ENCODE data around the gene SPRED3.
A peak's percentile ranks its signal among the peaks of the same experiment; 100 is the strongest.
"Not testable (repeated sequence)": the region's sequence is repeated elsewhere in the genome, so short reads cannot be mapped to it uniquely, and the experiment has no call there.

The SPRED3 gene

DNA sequence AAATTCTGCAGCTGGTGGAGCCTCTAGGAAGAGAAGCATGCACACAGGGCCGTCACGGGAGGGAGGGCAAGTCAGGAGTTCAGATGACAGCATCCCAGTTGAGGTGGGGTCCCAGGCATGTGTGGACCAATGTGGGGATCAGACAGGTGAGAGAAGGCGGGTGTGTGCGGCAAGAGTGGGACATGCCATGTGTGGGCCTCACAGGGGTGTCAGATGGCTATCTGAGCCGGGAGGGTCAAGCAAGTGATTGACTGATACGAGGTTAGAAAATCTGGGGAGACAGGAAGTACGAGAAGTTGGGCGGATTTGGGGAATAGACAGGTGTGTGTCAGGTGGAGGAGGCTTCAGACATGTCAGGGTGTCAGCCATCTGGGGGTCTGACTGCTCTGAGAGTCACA, 28.6 kb downstream of the SPRED3 start:
- no peak for DNase-seq (ENCODE audit: low read depth, low spot score)

- DNase-seq (ENCODE audit: low read depth, low spot score), result peak; percentile 19
Measured at GRCh38 chr19:38417544-38418506, 29.3 kb downstream of the SPRED3 start.

- no peak for DNase-seq (ENCODE audit: low read depth, low spot score)
Measured at GRCh38 chr19:38420935-38421334, 32.4 kb downstream of the SPRED3 start.

GRCh38 chr19:38421856-38422255, 33.4 kb downstream of the SPRED3 start:
- no peak for DNase-seq (ENCODE audit: low read depth, low spot score)

GRCh38 chr19:38422438-38422837, 33.9 kb downstream of the SPRED3 start:
- no peak for DNase-seq (ENCODE audit: low read depth, low spot score)

DNA sequence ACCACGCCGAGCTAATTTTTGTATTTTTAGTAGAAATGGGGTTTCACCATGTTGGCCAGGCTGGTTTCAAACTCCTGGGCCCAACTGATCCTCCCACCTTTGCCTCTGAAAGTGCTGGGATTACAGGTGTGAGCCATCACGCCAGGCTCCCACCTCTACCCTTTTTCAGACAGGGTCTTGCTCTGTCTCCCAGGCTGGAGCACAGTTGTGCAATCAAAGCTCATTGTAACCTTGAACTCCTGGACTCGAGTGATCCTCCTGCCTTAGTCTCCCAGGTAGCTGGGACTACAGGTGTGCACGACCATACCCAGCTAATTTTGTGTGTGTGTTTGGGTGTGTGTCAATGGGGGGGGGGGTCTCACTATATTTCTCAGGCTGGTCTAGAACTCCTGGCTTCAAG, 35.8 kb downstream of the SPRED3 start:
- no peak for DNase-seq (ENCODE audit: low read depth, low spot score)

GRCh38 chr19:38425222-38425809, 36.8 kb downstream of the SPRED3 start:
- no peak for DNase-seq (ENCODE audit: low read depth, low spot score)

DNA sequence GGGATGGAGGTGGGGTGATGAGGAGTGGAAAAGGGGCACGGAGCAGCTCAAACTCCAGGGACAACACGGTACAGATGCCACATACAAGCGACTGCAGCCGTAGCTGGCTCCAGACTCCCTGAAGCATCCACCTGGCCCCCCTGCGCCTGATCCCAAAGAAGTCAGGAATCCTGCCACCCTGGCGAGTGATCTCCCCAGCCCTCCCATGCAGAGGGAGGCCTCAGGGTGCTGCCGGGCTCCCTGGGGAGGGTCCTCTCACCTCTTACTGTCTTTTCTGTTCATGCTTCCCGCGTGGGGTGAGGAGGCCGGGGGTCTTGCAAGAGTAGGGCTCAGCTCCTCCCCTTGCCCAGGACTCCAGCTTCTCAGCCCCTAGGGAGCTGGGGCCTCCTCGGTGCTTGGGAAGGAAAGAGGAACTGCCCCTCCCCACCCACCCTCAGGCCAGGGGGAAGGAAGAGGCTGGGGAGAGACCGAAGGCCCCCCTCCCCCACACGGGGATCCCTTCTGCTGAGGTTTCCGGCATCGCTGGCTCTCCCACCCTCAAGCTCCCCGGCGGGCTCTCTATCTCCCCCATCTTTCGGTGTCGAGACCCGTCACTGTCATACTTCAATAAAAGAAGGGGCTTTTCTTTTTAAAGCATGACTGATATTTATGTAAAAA, 37.4 kb downstream of the SPRED3 start, which contains the start of gene RASGRP4:
TSS of gene RASGRP4 (minus strand) at position 410 of the 657 bp plus-strand sequence. CDS start at position 282, 128 bp downstream.
- no peak for DNase-seq (ENCODE audit: low read depth, low spot score)

DNA sequence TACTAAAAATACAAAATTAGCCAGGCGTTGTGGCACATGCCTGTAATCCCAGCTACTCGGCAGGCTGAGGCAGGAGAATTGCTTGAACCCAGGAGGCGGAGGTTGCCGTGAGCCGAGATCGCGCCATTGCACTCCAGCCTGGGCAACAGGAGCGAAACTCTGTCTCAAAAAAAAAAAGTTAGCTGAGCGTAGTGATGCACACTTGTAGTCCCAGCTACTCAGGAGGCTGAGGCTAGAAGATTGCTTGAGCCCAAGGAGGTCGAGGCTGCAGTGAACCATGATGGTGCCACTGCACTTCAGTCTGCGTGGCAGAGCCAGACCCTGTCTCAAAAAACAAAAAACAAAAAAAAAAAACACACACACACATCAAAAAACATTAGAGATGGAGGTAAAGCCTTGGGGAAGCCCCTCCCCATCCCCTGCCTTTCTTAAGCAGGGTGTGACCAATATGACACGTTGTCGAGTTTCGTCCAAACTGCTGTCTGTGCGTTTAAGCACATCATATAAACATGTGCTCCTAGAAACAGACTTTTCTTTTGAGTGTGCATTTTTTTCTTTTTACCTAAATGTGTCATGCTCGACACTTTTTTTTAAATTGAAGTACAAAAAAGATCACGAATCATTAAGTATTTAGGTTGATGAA, 38.7 kb downstream of the SPRED3 start:
- not testable (repeated sequence) for DNase-seq (ENCODE audit: low read depth, low spot score)

GRCh38 chr19:38429055-38429810, 40.7 kb downstream of the SPRED3 start:
- DNase-seq (ENCODE audit: low read depth, low spot score), result no peak

DNA sequence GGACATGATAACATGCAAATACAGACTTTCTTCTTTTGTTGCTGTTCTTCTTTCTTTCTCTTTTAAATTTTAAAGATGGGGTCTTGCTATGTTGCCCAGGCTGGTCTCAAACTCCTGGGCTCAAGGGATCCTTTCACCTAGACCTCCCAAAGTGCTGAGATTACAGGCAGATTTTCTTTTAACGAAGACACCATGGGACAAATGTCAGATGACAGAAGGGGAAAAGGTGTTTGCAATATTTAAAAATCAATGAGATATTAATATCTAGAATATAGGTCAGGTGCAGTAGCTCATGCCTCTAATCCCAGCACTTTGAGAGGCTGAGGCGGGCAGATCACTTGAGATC, 41.3 kb downstream of the SPRED3 start:
- DNase-seq (ENCODE audit: low read depth, low spot score), result no peak

GRCh38 chr19:38430931-38431330, 42.4 kb downstream of the SPRED3 start:
- no peak for DNase-seq (ENCODE audit: low read depth, low spot score)

DNA sequence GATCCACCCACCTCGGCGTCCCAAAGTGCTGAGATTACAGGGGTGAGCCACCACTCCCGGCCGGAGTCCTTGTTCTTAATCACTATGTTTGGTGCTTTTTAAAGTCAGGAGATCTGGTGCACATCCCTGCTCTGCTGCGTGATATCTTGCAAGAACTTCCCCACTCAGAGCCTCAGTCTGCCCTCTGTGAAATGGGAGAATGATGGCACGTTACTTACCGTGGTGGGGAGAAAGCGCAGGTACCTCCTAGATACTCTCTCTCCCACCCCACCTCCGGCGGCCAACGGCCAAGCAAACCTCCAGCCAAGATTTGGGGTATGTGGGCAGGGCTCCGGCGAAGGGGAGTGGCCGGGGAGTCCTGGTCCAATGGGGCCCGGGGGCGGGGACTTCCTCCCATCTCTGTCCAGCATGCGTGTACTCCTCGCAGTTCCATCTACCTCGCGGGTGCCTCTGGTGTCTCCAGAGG, 44.8 kb downstream of the SPRED3 start, which contains the start of gene RYR1:
TSS of gene RYR1 (plus strand) at position 424 of the 466 bp plus-strand sequence. CDS start 139 bp downstream, outside the sequence.
- peak; percentile 24 for DNase-seq (ENCODE audit: low read depth, low spot score)

- no peak for DNase-seq (ENCODE audit: low read depth, low spot score)
Measured at GRCh38 chr19:38434549-38435051, 46.1 kb downstream of the SPRED3 start.

DNA sequence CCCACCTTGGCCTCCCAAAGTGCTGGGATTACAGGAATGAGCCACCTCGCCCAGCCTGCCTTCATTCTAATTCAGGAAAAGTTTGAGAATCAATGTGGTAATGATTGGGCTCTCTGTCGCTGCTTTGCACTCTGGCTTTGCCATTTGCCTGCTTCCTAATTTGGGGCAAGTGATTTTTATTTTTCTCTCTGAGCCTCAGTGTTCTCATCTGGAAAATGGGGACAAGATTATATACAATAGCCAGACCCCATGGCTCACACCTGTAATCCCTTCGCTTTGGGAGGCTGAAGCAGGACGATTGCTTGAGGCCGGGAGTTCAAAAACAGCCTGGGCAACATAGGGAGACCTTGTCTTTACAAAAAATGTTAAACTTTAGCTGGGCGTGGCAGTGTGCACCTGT, 48.8 kb downstream of the SPRED3 start:
- DNase-seq (ENCODE audit: low read depth, low spot score), result no peak

DNA sequence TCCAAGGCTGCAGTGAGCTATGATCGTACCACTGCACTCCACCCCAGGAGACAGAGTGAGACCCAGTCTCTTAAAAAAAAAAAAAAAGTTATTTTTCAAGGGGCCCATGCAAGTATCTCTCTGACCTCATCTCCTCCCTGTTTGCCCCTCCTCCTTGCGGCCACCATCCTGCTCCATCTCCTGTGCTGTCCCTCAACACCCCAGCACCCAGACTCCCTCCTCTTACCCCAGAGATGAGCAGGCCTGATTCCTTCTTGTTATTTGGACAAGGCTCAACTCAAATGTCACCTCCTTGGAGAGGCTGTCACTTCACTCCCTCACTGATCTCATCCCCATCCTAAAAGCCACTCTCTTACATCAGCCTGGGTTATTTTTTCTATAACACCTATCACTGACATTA, 49.4 kb downstream of the SPRED3 start:
- DNase-seq (ENCODE audit: low read depth, low spot score), result no peak

DNA sequence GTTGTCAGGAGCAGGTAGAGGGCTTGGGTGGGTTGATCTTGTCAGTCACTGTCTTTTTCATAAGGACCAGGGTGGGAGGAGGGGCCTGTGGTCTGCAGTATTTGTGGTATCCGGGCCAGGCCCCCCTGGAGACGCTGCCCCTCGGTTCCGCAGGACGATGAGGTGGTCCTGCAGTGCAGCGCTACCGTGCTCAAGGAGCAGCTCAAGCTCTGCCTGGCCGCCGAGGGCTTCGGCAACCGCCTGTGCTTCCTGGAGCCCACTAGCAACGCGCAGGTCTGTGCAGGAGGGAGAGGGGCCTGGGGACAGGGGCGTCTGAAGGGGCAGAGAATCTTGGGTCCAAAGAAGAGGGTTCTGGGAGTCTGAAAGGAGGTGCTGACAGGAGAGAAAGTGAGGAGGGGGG, 52.1 kb downstream of the SPRED3 start:
- no peak for DNase-seq (ENCODE audit: low read depth, low spot score)

GRCh38 chr19:38441657-38442348, 53.3 kb downstream of the SPRED3 start:
- no peak for DNase-seq (ENCODE audit: low read depth, low spot score)

GRCh38 chr19:38442736-38443135, 54.2 kb downstream of the SPRED3 start:
- DNase-seq (ENCODE audit: low read depth, low spot score), result no peak

DNA sequence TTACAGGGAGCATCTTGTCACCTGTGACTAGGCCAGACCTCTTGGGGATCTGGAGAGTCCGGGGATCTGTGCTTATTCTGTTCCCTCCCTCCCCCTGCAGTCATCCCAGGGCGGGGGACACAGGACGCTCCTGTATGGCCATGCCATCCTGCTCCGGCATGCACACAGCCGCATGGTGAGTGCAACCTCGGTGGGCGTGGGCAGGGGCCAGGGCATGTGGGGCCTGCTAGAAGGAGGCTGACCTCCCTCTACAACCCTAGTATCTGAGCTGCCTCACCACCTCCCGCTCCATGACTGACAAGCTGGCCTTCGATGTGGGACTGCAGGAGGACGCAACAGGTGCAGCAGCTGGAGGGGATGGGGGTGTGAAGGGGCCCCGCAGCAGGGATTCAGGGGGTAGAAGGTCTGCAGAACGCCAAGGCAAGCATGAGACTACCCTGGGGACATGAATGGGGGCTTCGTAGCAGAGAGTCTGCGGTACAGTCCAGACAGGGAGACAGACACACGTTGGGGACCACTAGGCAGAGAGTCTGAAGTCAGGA, 55.0 kb downstream of the SPRED3 start:
- DNase-seq (ENCODE audit: low read depth, low spot score), result no peak
